Stimulated activated CD8-positive, alpha-beta memory T cell treated with anti-CD3 and anti-CD28 coated beads, Interleukin-15, amount 100 ng/mL, for 4 hours (primary cell): ENCODE measurements around the gene DYNLT1.
"Not testable (repeated sequence)": the region's sequence is repeated elsewhere in the genome, so short reads cannot be mapped to it uniquely, and the experiment has no call there.

Experiments
- DNase-seq, 2 donors: peaks; one replicate each; pipeline ENCODE4 v3.0.0-alpha.2; 2020; ENCODE audit warnings: low read depth in 2 of 2

Gene DYNLT1

GRCh38 chr6:158642097-158642601 is 2.4 kb downstream of the DYNLT1 start:
- no peak for DNase-seq

GRCh38 chr6:158640519-158640918 is 4.0 kb downstream of the DYNLT1 start:
- DNase-seq = no peak

GRCh38 chr6:158639056-158639455 is 5.5 kb downstream of the DYNLT1 start:
- no peak for DNase-seq

GRCh38 chr6:158638324-158638854 is 6.2 kb downstream of the DYNLT1 start:
- DNase-seq = no peak

GRCh38 chr6:158636778-158637177 is 7.8 kb downstream of the DYNLT1 start:
- DNase-seq = no peak

- no peak for DNase-seq
Observed at GRCh38 chr6:158635427-158636073, 9.0 kb downstream of the DYNLT1 start.

- DNase-seq = no peak
Observed at GRCh38 chr6:158634695-158635426, 9.7 kb downstream of the DYNLT1 start.

- DNase-seq = no peak
Observed at GRCh38 chr6:158633127-158633526, 11.4 kb downstream of the DYNLT1 start.

- not testable (repeated sequence) for DNase-seq
Observed at GRCh38 chr6:158632538-158633119, 11.9 kb downstream of the DYNLT1 start.

- DNase-seq = no peak
Observed at GRCh38 chr6:158631678-158632537, 12.6 kb downstream of the DYNLT1 start.

GRCh38 chr6:158630938-158631616 is 13.5 kb downstream of the DYNLT1 start:
- no peak for DNase-seq

GRCh38 chr6:158629367-158630221 is 14.9 kb downstream of the DYNLT1 start:
- no peak for DNase-seq

- no peak for DNase-seq
Observed at GRCh38 chr6:158628542-158628941, 16.0 kb downstream of the DYNLT1 start.

- DNase-seq = no peak
Observed at GRCh38 chr6:158627940-158628211, 16.7 kb downstream of the DYNLT1 start.

- DNase-seq = no peak
Observed at GRCh38 chr6:158627168-158627939, 17.2 kb downstream of the DYNLT1 start.

- no peak for DNase-seq
Observed at GRCh38 chr6:158626360-158627167, 18.0 kb downstream of the DYNLT1 start.

GRCh38 chr6:158625881-158626305 is 18.6 kb downstream of the DYNLT1 start:
- no peak for DNase-seq
